ENCODE measurements around the gene RUVBL1. TPM values are rescaled to one million over a fixed set of nuclear protein-coding genes. Genes with fewer than 3 reads are reported as not detected.
A peak's percentile ranks its signal among the peaks of the same experiment; 100 is the strongest.

RUVBL1 gene
- total RNA-seq, 4 donors from 2014 or later = 12.1 to 26.3 (median 21.4) TPM

DNA sequence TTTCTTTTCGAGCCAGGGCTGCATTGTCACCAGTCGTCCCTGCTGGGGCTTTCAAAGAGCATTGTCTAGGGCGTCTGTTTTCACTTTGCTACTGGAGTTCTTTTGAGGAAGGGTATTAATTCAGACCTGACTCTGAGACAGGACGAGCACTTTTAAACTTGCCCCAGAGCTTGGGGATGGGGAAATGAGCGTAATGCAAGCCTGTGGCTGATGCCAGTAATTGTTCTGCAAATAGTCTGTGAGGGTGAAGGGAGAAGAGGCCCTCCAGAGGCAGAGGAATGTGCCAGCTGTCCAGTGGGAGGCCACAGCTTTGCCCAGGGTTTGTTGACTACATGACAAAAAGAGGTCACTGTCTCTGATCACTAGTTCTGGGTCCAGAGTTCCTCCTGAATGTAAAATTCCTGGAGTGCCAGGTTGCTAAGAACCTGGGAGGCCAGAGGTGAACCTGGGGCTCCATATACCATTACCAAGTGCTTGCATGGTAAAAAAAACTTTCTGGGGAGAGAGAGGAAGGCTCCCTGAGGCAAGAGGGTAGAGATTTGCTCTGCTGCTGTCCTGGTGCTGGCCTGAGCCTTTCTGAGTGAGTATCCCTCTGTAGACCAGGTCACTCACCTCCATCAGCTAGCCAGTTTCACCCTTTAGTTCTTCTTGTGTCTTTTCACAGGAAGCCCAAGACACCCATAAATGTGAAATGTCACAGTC, 44.5 kb upstream of the RUVBL1 start:
- ATAC-seq (peak in 1 of 2 donors; percentile 75), DNase-seq (peak in 1 of 2 donors; percentile 24)
- peaks cover 15 to 16% of the 10 kb centered on the region in 2 donors for H3K4me1 ChIP-seq
- intact Hi-C loops (cut with DNase I; ENCODE audit: low total_unique reads) (no loop called here), in situ Hi-C loops (cut with MboI; ENCODE audit: low sequenced_read_pairs in 4 of 4) (no loop called here)
- no peaks in the 10 kb centered on the region for H3K36me3 ChIP-seq
- H3K27me3 ChIP-seq = no peaks in the 10 kb centered on the region
- TF ChIP-seq POLR2A (IDR thresholded peaks at IDR 0.05) = no peak
- TF ChIP-seq, protein P1, sequence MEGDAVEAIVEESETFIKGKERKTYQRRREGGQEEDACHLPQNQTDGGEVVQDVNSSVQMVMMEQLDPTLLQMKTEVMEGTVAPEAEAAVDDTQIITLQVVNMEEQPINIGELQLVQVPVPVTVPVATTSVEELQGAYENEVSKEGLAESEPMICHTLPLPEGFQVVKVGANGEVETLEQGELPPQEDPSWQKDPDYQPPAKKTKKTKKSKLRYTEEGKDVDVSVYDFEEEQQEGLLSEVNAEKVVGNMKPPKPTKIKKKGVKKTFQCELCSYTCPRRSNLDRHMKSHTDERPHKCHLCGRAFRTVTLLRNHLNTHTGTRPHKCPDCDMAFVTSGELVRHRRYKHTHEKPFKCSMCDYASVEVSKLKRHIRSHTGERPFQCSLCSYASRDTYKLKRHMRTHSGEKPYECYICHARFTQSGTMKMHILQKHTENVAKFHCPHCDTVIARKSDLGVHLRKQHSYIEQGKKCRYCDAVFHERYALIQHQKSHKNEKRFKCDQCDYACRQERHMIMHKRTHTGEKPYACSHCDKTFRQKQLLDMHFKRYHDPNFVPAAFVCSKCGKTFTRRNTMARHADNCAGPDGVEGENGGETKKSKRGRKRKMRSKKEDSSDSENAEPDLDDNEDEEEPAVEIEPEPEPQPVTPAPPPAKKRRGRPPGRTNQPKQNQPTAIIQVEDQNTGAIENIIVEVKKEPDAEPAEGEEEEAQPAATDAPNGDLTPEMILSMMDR (IDR thresholded peaks at IDR 0.05 in 4 of 5, conservative IDR thresholded peaks at IDR 0.05 in 1 of 5) = no peak
- H3K9me3 ChIP-seq = no peaks in the 10 kb centered on the region
- no peak overlapping the region for H3K4me3 ChIP-seq
- H3K27ac ChIP-seq = peak overlapping the region; percentile 20 to 31 (median 26)

DNA sequence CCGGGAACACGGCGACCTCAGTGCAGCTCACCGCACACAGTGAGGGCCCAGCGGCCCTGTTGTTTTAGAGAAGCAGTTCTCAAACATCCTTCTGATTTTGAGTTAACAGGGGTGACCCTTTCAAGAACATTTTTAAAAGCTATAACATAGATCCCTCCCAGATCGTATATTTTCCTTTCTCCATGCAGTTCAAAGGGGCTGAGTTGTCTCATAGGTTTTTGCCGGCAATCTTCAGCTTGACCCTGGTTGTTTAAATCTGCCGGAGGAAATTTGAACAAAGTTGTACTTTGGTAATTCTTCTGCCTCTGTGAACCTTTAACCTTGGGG, 44.0 kb upstream of the RUVBL1 start:
- TF ChIP-seq, protein P1 (IDR thresholded peaks at IDR 0.05 in 4 of 5, conservative IDR thresholded peaks at IDR 0.05 in 1 of 5) = no peak
- no peak for TF ChIP-seq POLR2A (IDR thresholded peaks at IDR 0.05)
- no peak for ATAC-seq
- Histone ChIP-seq H3K4me1 (peaks cover 15 to 16% of the 10 kb centered on the region in 2 donors), H3K36me3 (no peaks in the 10 kb centered on the region), H3K27me3 (no peaks in the 10 kb centered on the region), H3K4me3 (no peak overlapping the region), H3K27ac (peak overlapping the region in 1 of 4 donors; percentile 29), H3K9me3 (no peaks in the 10 kb centered on the region)
- in situ Hi-C loops (cut with MboI; ENCODE audit: low sequenced_read_pairs in 4 of 4) (no loop called here), intact Hi-C loops (cut with DNase I; ENCODE audit: low total_unique reads) (no loop called here)
- DNase-seq = no peak

DNA sequence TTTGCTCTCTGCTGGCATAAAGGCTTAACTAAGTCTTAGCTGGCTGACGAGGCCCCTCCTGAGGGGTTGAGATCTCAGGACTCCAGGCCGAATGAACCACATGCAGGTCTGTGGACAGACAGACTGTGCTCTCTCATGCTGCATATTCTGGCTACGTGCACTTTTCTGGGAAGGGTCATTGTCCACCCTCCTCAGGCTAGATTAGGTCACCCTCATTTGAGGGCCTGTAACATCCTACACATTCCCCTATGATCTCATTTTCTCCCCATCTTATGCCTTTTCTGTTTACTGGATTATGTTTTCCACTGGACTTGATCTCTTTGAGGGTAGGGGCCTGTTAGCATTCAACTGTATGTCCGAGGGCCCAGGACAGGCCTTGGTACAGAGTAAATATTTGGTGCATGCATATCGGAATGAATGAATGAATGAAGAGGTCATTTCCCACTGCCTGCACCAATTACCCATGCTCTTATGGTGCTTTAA, 43.4 kb upstream of the RUVBL1 start:
- Histone ChIP-seq H3K4me3 (no peak overlapping the region), H3K27ac (no peak overlapping the region), H3K36me3 (no peaks in the 10 kb centered on the region), H3K9me3 (no peaks in the 10 kb centered on the region), H3K27me3 (no peaks in the 10 kb centered on the region), H3K4me1 (peaks cover 15 to 16% of the 10 kb centered on the region in 2 donors)
- no peak for ATAC-seq
- intact Hi-C loops (cut with DNase I; ENCODE audit: low total_unique reads) (no loop called here), in situ Hi-C loops (cut with MboI; ENCODE audit: low sequenced_read_pairs in 4 of 4) (no loop called here)
- TF ChIP-seq, protein P1 (IDR thresholded peaks at IDR 0.05 in 4 of 5, conservative IDR thresholded peaks at IDR 0.05 in 1 of 5) = no peak
- no peak for TF ChIP-seq POLR2A (IDR thresholded peaks at IDR 0.05)
- DNase-seq = no peak

DNA sequence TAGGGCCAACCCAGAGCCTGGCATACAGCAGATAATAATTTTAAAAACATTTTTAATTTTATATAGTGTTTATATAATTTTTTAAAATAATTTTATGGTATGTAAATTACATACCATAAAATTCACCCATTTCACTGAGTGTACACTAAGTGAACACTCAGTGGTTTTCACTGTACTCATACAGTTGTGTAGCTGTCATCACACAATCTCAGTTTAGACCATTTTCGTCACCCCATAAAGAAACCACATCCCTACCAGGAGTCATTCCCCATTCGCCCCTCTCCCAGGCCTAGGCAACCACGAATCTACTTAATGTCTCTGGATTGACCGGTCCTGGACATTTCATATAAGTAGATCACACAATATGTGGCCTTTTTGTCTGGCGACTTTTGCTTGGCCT, 39.8 kb upstream of the RUVBL1 start:
- DNase-seq (no peak), ATAC-seq (no peak)
- Histone ChIP-seq H3K27me3 (no peaks in the 10 kb centered on the region), H3K27ac (no peak overlapping the region), H3K9me3 (no peaks in the 10 kb centered on the region), H3K4me1 (peaks cover 10 to 14% of the 10 kb centered on the region in 2 donors), H3K4me3 (no peak overlapping the region), H3K36me3 (peaks cover 0 to 6% of the 10 kb centered on the region in 2 donors)
- in situ Hi-C loops (cut with MboI; ENCODE audit: low sequenced_read_pairs in 4 of 4) (no loop called here), intact Hi-C loops (cut with DNase I; ENCODE audit: low total_unique reads) (no loop called here)
- TF ChIP-seq, protein P1 (IDR thresholded peaks at IDR 0.05 in 4 of 5, conservative IDR thresholded peaks at IDR 0.05 in 1 of 5) = no peak
- TF ChIP-seq POLR2A (IDR thresholded peaks at IDR 0.05) = no peak

All from gastrocnemius medialis (tissue), 4 donors.